GM19324 (cell line): ENCODE measurements around the gene RBFOX2.

ENCODE experiments used
- ATAC-seq: cut with Tn5 transposase; IDR thresholded peaks from one replicate; pipeline ENCODE4 v1.9.1; 2021; ENCODE audit warnings: mild to moderate bottlenecking, moderate library complexity; ENCODE audit not compliant: unreplicated experiment, low FRiP score

The RBFOX2 gene

DNA sequence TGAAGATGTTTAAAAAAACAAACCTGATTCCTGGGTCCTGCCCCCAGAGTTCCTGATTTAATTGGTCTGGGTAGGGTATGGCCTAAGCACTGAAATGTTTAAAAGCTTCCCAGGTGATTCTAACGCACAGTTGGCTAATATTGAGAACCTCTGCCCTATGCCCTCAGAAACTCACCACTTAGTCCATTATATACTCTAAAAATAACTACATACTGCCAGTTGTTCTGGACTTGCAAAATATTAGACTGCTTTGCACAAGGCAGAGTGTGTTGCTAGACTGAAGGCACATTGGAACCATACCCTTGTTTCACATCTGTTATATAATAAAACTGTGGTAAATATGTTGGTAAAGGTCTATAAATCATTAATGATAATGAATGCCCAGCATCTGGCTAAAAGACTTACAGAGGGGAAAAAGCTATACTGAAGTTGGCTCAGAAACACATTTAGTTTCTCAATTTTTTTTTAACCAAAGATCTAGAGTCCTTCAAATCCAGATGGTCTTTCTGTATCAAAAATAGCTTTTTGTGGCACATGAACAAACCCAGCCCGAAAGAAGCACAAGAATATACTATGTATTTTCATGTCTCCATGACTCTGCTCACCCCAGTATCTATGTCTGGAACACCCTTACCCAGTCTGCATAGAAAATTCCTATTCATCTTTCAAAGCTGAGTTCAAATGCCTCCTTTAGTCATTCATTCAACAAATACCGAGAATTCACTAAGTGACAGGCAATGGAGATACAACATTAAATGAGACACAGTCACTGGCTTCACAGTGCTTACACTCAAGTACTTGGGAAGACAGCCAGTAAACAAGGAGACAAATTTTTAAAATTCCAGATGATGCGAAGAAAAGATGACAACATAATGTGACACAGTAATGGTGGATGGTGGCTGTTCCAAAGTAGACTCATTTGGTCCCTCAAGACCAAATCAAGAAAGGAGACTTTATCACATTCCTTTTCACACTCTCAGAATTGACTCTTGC is 44.1 kb downstream of the RBFOX2 start:
- no peak for ATAC-seq

DNA sequence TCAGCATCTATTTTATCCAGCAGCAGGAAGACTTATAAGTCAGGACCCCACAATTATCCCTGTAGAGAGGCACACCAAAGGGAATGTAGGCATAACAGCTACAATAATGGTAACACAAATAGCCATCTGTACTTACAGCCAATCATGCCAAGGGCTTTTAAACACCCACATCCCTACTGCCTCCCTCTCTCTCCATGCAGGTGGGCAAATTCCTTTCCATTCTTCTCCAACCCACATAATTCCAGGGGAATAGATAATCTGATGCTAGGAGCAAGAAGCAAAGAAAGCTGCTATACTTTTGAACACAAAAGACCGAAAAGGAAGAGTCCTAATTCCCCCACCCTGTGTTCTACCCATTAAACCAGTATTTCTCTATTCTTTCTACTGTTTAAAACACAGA is 46.7 kb downstream of the RBFOX2 start:
- ATAC-seq = no peak

DNA sequence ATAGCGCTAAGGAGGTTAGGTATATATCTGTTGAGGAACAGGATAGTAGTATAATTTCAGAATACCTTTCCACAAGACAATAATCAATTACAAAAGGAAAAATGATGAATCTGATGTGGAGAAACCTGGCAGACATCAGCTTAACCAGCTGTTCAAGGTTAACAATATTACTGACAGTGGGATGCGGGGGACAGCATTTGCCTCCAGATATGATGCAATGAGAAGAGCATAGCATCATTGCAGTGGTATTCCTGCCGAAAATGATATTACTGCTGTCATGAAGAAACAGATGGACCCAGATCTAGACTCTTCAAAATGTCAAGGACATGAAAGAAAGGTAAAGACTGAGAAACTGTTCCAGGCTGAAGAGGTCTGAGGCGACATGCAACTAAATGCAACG is 49.7 kb downstream of the RBFOX2 start:
- no peak for ATAC-seq

DNA sequence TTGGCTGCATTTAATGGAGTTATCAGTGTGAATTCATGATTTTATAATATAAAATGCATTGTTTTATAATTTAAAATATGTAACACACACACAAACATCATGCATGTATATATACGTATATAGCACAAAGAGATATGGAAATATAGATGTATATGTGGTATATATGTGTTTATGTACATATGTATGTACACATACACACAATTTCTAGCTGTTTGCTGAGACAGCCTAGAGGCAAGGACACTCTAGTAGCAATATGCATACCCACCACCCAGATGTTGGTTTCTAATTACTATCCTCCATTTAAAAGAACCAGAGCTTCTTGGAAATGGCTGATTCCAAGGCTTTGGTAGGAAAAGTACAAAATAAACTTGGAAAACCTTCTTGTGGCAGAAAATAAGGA is 50.4 kb downstream of the RBFOX2 start:
- no peak for ATAC-seq

DNA sequence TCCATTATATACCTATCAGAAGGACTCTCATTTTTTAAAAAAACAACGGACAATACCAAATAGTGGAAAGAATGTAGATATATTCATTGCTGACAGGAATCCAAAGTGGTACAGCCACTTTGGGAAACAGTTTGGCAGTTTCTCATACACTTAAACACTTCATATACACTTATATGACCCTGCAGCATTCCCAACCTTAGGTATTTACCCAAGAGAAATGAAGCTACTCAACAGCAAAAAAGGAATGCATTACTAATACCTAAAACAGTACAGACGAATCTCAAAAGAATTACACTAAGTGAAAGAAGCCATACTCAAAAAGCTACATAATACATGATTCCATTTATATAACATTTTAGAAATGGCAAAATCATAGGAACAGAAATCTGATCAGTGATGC is 51.5 kb downstream of the RBFOX2 start:
- ATAC-seq = no peak

DNA sequence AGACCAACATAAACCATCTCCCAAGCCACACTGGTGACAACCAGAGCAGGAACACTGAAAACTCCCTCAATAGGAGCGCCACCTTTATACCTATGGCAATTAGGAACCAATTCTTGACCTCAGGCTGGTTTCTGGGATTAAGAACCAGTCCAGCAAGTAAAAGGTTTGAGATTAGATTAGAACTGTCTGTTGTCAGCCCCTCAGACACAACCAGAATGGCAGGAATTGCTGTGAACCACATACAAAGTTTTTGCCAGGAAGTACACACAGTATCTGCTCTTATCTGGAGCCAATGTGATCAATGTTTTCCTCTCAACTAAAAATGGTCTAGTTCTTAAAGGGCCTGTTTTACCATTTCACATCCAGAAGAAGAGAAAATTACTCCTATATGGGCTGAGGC is 55.2 kb downstream of the RBFOX2 start:
- no peak for ATAC-seq

DNA sequence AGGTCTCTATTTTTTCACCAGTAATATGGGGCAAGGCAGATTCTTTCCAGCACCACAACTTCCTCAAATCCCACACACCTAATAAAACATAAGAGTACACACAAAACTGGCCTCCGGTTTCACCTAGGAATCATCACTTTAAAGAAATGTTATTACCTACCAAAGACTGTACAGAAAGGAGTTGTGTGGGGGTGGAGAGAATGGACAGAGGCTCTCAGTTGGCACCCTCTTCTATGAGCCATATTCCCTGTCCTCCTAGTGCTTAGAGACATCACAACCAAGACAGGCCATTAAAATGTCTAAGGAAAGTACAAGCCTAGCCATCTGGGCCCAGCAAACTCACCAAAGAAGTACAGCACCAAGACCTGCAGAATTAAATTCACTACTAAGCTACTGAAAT is 56.1 kb downstream of the RBFOX2 start:
- ATAC-seq = no peak

DNA sequence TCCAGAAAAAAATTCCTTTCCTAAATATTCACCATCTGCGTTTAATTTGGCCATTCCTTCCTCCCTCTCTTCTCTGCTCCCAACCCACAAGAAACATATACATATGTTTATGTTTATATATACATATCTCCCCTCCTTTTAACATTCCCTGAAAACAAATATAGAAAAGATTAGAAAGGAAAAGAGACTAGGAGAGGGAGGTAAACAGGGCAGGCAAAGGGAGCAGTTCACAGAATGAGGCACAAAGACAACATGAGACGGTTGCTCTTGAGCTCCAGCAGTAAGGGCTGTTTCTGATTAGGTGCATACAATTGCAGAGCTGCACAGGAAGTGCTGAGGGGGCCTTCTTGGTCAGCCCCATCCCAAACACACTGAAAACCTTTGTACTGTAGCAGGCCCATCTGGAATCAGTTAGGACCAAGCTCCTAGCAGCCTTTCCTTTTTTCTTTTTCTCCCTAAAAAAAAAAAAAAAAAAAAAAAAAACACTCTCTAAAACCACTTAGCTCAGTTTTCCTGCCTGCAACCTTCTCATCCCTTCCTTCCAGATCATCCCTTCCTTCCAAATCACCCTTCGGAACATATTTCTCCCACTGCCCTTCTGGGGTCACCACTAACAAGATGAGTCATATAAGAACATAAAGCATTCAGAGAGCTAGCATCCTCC is 57.0 kb downstream of the RBFOX2 start:
- ATAC-seq = no peak

DNA sequence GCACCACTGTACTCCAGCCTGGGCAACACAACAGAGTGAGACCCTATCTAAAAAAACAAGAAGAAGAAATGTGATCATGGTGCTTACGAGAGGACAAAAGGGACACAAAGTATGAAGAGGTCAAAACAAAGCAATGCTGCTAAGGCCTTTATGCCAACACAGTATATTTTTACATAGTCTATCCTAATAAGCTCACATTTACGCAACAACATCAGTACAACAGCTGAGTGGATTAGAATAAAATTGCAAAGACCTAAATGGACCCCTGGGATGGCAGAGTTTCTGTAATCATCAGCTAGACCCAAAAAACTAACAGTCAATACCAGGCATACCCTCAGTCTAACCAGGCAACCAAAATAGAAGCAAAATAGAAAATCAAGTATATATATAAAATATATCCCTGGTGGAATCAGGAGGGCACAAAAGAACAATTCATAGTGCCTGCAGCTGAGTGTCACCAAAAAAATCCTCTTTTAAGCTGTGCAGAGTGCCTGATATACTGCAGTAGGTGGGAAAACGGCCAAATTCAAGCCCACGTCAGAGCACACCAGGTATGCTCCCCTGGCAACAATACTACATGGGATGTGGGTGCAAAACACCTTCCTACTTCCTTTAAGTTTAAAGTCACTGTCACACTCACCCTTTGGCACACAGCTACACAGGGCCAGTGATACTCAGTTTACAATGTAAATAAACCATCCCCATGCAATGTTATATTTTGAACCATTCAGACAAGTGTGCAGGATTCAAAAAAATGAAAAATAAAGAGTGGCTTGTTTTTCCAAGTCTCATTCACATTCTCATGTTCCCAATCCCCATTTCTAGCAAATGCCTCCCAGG is 57.8 kb downstream of the RBFOX2 start:
- ATAC-seq = no peak

DNA sequence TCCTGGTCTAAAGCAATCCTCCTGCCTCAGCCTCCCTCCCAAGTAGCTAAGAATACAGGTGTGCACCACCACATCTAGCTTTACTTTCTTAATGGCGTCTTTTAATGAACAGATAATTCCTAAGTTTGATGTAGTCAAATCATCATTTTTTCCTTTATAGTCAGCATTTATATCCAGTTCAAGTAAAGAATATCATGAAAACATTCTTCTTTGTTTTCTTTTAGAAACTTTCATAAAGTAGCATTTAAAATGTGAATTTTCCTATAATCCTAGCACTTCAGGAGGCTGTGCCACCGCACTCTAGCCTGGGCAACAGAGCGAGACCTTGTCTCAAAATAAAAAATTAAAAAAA is 61.6 kb downstream of the RBFOX2 start:
- ATAC-seq = no peak

DNA sequence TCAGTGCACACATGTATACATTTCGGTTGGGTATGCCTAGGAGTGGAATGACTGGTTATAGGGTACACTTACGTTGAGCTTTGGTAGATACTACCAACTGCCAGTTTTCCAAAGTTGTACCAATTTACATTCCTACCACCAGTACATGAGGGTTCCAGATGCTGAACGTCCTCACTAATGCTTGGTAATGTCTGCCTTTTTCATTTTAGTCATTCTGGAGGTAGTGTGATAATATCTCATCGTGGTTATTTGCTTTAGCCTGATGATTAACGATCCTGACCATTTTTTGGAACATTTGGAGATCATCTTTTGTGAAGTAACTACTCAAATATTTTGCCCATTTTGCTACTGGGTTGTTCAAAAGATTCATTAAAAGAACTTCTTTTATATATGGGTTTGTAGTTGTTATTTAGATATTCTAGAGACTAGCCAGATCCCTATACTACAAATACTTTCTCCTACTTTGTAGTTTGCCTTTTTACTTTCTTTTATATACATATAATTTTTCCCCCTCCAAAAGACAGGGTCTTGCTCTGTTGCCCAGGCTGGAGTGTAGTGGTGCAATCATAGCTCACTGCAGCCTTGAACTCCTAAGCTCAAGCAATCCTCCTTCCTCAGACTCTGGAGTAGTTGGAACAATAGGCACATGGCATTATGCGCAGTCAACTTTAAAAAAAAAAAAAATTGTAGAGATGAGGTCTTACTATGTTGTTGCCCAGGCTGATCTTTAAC is 62.1 kb downstream of the RBFOX2 start:
- no peak for ATAC-seq

DNA sequence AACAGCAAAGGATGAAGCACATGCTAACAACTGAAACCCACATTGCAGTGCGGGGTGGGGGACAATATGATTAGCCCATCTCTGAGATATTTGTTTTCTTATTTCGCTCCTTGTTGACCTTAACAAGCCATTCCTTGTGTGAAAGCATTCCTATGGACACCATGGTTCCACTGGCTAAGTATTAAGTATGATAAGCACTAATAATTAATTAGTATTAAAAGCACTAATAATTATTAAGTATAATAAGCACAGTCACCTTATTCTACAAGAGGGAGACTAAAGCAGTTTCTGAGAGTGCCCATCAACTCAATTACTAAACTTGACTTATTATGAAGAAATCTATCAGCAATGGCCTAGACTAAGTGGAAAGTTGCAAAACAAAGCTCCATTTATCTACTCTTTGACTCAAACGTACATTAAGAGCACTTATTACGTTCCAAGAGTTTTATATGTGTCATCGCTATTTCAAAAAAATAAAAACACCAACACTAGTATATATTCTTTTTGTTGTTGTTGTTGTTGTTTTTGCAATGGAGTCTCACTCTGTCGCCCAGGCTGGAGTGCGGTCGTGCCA is 65.3 kb downstream of the RBFOX2 start:
- ATAC-seq = no peak

DNA sequence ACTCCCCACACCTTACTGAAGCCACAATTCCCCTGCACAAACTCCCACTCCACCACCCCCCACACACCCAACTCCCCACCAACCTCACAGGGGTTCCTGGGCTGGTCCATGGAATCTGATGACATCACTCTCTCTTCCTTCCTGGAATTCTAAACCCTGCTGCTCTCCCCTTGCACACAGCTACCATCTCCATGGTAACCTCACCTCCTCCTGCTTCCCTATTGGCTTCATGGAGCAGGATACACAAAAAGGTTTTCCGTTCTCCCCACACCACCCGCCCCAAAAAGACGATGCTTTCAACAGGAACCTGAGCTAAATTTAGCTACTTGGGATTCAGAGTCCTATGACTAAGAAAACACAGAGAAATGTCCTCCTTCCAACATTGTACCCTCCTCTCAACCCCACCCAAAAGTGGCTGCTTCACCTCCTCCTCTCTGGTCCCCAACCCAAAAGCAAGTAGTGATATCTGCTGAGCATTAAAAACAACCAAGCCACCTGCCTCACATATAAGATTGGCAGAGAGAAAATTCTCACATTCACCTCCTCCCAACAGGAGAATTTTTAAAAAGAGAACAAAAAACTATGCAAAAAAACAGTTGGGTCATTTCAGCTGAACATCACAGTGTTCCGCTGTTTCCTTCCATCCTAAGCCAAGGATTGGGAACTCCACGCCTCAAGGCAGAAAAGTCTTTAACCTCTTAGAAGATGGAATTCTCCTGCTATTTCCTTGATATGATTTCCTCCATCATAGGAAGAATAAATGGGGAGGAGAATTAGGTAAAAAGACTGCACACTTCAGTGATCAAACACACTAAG is 66.9 kb downstream of the RBFOX2 start:
- ATAC-seq = no peak

DNA sequence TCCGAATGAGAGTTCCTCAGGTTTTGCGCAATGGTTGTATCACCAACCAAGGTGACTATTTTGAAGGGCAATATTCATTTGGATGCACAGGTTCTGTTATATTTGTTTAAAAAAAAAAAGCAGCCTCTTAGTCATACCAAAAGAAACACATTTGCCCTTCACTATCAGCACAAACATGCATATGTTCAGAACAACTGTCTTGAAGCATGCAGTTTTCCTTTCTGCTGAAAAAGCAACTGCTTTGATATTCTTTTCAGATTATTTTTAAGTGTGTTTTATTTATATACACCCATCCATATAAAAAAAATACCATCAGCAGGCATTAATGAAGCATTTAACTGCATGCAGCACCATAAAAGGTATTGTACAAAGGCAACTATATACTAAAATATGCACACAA is 67.8 kb downstream of the RBFOX2 start:
- no peak for ATAC-seq

DNA sequence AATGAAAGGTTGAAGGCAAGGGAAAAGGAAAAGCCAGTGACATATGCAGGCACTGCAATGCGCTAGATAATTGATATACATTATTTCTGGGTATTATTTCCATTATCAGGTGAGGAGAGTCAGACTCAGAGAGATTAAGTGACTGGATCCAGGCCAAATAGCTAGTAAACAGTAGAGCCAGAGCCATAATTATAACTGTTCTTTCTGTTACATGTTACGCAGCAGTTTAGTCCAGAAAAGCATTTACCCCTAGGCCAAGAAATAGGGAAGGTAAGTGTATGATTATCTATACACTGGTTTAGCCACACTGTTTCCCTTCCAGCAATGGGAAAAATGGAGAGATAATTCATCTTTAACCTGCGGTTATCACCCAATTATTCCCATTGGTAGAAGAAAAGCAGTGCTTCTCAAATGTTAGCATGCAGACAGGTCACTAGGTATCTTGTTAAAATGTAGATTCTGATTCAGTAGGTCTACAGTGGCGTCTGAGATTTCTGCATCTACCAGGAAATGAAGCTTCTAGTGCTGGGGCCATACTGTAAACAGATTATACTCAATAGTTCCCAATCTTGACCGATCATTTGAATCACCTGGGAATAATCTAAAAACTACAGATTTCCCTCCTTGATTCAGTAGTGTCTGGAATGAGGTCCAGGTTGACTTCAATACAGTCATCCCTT is 69.4 kb downstream of the RBFOX2 start:
- no peak for ATAC-seq

DNA sequence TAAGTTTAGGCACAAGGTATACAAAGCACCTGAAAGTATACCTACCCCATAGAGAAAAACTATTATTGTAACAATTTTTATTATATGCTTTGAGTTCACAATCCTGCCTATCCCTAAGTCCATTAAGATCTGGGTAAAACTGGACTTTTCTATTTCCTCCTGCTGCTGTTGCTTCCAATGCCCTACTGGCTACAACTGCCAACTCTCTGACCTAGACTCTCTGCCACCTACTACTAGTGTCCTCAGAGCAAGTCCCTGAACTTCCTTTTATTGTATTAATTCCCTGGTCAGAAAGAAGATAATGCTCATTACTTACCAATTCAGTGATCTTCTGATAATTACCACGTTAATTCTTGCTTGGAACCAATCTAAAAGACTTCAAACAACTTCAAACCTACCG is 70.3 kb downstream of the RBFOX2 start:
- no peak for ATAC-seq

DNA sequence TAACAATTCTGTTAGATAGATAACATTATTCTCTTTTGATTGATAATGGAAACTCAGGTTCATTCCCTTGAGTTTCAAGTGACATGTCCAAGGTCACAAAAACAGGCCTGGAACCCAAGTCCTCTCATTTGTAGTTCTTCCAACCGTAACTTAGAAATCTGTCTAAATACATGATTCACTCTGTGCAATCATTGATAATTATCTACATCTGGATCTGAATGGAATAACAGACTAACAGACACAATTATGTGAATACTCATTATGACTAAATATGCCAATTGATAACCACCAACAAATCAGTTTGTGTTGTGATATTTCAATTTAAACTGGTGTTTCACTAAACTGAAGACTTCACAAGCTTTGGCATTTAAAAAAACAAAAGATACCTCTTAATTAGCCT is 71.0 kb downstream of the RBFOX2 start:
- ATAC-seq = no peak

DNA sequence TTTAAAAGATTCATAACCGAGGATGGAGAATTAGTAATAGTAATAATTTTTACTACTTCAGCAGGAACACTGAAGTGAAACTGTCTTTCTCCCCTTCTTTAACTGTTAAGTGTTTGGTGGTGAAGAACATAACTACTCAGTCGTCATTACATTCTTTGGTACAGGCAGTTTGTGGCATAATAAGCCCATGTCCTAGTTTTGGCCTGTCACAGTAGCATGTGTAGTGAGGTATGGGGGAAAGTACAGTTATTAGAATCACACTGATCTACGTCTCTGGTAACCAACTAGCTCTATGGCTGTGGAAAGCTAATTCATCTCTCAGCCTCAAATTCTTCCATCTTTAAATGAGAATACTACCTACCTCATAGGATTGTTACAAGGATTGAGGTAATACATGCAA is 71.8 kb downstream of the RBFOX2 start:
- ATAC-seq = no peak

DNA sequence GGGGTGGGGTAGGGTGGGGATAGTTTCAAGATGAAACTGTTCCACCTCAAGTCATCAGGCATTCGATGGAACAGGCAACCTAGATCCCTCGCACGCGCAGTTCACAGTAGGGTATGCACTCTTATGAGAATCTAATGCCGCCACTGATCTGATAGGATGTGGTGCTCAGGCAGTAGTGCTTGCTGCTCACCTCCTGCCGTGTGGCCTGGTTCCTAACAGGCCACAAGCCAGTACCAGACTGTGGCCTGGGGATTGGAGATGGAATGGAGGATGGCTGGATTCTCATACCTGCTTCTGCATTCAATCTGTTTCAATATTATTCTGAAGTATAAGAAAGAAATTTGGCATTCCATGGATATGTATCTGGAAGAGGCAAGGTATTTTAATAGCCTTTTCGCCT is 73.1 kb downstream of the RBFOX2 start:
- ATAC-seq = no peak
